PFSK-1 (cell line): ENCODE data around the gene IQCK.

ENCODE experiments used
- FOXP2 ChIP-seq: optimal IDR thresholded peaks from 2 replicates; pipeline ENCODE3; 2011; ENCODE audit warnings: borderline replicate concordance, control low read depth, inconsistent platforms; ENCODE audit not compliant: insufficient read depth; ENCODE audit errors: extremely low read length, extremely low read depth
- POLR2AphosphoS5 ChIP-seq: IDR thresholded peaks from 2 replicates; pipeline ENCODE4 v1.6.1; 2012; ENCODE audit warnings: low read depth, mild to moderate bottlenecking, control low read depth, low read length, moderate library complexity
- SIN3A ChIP-seq: IDR thresholded peaks from 2 replicates; pipeline ENCODE4 v1.6.1; 2012; ENCODE audit warnings: mild to moderate bottlenecking, low read length, moderate library complexity, borderline replicate concordance; ENCODE audit not compliant: insufficient read depth
- TAF1 ChIP-seq: IDR thresholded peaks from 2 replicates; pipeline ENCODE4 v1.6.1; 2012; ENCODE audit warnings: low read length, control low read depth, borderline replicate concordance; ENCODE audit not compliant: insufficient read depth
- TF ChIP-seq, protein P1 (sequence below), 2 experiments: IDR thresholded peaks; 2 replicates each; pipeline versions ENCODE4 v1.6.1 to v1.8.0; 2011 to 2012; ENCODE audit warnings: low read depth in 2 of 2, low read length in 2 of 2, control low read depth in 1 of 2, inconsistent platforms in 1 of 2, mild to moderate bottlenecking in 1 of 2, moderate library complexity in 1 of 2; ENCODE audit not compliant: insufficient read depth in 1 of 2

DNA sequence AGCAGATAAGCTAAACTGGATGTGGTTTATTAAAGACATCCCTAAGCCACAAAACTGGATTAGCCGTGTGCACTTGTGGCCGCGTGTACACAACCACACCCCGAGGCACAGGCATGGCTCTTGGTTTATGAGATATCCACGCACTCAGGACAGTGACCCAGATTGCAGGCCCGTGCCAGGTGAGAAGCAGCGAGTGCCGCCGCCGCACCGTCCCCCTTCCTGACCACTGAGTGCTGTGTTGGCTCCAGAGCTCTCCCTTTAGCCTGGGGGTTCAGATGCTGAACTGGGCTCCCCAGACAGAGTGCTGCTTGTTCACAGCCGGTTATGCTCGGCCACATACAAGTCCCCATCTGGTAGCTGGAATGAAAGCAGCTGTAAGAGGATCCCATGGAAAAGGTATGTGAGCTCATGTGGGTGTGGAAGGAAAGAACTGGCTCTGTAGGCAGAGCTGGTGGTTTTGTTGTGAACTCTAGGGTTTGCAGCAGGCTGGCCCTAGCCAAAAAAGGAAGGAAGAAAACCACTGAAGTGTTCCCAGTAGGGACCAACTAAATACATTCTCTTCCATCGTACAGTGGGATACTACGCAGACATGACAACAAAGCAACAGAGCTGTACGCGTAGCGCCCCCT is 29.6 kb upstream of the IQCK start:
- TF ChIP-seq, protein P1, sequence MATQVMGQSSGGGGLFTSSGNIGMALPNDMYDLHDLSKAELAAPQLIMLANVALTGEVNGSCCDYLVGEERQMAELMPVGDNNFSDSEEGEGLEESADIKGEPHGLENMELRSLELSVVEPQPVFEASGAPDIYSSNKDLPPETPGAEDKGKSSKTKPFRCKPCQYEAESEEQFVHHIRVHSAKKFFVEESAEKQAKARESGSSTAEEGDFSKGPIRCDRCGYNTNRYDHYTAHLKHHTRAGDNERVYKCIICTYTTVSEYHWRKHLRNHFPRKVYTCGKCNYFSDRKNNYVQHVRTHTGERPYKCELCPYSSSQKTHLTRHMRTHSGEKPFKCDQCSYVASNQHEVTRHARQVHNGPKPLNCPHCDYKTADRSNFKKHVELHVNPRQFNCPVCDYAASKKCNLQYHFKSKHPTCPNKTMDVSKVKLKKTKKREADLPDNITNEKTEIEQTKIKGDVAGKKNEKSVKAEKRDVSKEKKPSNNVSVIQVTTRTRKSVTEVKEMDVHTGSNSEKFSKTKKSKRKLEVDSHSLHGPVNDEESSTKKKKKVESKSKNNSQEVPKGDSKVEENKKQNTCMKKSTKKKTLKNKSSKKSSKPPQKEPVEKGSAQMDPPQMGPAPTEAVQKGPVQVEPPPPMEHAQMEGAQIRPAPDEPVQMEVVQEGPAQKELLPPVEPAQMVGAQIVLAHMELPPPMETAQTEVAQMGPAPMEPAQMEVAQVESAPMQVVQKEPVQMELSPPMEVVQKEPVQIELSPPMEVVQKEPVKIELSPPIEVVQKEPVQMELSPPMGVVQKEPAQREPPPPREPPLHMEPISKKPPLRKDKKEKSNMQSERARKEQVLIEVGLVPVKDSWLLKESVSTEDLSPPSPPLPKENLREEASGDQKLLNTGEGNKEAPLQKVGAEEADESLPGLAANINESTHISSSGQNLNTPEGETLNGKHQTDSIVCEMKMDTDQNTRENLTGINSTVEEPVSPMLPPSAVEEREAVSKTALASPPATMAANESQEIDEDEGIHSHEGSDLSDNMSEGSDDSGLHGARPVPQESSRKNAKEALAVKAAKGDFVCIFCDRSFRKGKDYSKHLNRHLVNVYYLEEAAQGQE (IDR thresholded peaks at IDR 0.05; ENCODE audit: insufficient read depth in 1 of 2, low read depth in 2 of 2, low read length in 2 of 2): no peak
- no peak for TF ChIP-seq SIN3A
- TF ChIP-seq POLR2AphosphoS5: no peak
- no peak for TF ChIP-seq TAF1
- no peak for TF ChIP-seq FOXP2
